HG03521 (cell line): Measurements from ENCODE around the gene TRIP11.
"Not testable (repeated sequence)": the region's sequence is repeated elsewhere in the genome, so short reads cannot be mapped to it uniquely, and the experiment has no call there.

Experiments used
- ATAC-seq: cut with Tn5 transposase; IDR thresholded peaks from one replicate; pipeline ENCODE4 v1.9.1; 2021; ENCODE audit warnings: mild to moderate bottlenecking, moderate library complexity; ENCODE audit not compliant: unreplicated experiment

TRIP11 gene

GRCh38 chr14:92039719-92040430 is at the start of gene TRIP11:
Gene TRIP11, minus strand, starts transcription at chr14:92040059. Its CDS starts 374 bp downstream, at chr14:92039685.
- ATAC-seq = peak; percentile 95

DNA sequence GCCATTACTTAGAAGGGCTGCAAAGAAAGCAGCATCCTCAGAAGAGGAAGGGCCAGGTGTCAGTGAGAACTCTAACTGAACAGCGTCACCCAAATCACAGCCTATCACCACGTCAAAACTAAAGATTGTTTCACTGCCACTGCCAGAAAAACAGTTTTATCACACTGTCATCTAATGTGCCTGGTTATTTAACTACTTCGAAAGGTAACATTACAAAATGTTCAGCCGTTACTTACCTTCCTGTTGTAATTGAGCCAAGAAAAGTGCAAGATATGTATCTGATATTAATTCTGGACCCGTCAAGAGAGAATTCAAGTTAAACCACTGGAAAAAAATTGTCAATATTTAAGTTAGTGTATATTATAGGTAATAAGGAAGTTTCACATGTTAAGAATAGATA is 48.6 kb upstream of the TRIP11 start:
- no peak for ATAC-seq

DNA sequence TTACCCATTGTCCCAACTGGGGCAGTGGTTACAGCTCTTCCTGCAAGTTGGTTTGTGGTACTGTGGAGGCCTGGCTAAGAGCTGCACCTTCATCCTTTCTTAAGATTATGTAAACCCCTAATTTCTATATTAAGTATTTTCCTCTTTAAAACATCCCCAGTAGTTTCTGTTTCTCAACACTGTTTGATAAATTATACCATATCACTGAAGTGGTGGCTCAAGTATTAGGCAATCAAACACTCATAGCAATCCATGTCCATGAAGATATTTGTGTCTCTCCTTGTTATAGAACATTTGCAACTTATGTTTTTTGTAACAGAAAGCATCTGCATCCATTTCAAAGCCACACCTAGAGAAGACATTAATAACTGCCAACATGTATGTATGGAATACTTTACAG is 34.7 kb upstream of the TRIP11 start:
- ATAC-seq = no peak

DNA sequence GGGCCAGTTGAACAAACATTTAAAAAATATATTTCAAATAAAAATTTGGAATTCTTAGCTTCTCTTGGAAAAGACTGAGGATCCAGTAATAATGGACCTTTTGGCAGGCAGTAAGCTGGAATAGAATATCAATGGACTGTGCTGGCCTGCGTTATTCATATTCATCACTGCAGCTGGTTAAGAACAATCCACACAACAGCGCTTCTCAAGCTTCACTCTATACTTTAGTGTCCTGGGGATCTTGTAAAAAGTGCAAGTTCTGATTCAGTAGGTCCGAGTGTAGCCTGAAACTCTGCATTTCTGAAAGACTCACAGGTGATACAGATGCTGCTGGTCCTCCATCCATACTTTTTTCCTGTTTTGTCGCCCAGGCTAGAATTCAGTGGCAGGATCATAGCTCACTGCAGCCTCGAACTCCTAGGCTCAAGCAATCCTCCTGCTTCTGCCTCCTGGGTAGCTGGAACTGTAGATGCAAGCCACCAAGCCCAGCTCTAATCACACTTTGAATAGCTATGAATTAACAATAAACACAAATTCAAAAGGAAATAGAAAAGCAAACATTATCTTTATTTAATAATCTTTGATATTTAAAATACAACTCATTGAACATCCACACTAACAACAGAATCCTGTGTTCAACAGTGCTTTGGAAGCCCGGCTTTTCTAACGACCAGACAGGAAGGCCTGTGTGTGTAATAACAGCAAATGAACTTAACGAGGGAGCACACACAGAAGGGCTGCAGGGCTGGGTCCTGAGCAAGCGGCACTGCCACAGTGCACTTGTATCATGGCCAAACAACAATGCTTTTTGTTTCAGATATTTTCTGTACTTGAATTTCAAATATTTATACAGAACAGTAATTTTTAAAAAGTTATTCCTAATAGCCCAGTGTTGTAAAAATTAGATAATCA is 18.4 kb upstream of the TRIP11 start:
- ATAC-seq = no peak

DNA sequence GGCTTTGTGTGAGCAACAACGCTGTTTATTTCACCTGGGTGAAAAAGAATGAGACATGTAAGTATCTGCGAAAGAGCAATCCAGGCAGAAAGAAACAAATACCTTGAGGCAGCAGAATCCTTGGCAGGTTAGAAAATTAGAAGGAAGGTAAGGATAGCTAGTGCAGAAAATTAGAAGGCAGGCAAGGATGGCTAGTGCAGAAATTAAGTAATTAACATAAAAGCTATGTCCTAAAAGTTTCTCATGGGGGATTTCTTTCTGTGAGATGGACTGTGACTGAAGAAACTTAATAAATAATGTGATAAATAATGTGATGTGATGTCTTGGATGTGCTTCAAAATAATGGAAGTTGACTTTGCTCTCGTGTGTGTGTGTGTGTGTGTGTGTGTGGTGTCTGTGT is 9.9 kb upstream of the TRIP11 start:
- ATAC-seq = no peak

DNA sequence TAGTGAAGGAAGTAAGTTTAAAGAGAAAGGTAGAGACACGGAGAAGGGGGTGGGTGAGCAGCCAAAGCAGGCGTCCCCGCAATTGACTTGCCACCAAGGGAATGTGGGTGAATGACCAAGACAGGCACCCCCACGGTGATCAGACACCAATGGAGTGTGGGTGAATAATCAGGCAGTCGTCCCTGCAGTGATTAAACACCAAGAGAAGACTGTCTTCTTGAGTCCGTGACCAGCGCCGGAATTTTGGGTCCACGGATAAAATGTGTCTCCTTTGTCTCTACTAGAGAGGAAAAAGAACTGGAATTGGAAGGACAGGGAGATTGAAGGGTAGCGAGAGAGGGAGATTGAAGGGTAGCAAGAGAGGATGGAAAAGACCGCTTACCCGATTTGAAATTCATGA is 9.4 kb upstream of the TRIP11 start:
- not testable (repeated sequence) for ATAC-seq

- ATAC-seq = not testable (repeated sequence)
Measured at GRCh38 chr14:92045904-92046303, 6.0 kb upstream of the TRIP11 start.

- ATAC-seq = not testable (repeated sequence)
Measured at GRCh38 chr14:92041766-92042165, 1.9 kb upstream of the TRIP11 start.

DNA sequence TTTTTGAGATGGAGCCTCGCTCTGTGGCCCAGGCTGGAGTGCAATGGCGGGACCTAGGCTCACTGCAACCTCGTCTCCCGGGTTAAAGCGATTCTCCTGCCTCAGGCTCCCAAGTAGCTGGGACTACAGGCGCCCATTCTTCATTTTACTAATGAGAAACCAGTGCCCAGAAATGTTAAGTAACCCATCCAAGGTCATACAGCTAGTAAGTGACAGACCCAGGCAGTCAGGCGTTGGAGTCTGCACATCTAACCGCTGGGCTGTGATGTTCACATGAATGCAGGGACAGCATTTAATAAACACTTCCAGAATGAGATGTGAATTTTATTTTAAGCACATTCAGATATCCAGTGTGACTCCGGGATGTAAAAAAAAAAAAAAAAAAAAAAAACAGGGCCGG is 1.3 kb upstream of the TRIP11 start:
- no peak for ATAC-seq

- ATAC-seq = no peak
Measured at GRCh38 chr14:92040431-92041051, 682 bp upstream of the TRIP11 start.

DNA sequence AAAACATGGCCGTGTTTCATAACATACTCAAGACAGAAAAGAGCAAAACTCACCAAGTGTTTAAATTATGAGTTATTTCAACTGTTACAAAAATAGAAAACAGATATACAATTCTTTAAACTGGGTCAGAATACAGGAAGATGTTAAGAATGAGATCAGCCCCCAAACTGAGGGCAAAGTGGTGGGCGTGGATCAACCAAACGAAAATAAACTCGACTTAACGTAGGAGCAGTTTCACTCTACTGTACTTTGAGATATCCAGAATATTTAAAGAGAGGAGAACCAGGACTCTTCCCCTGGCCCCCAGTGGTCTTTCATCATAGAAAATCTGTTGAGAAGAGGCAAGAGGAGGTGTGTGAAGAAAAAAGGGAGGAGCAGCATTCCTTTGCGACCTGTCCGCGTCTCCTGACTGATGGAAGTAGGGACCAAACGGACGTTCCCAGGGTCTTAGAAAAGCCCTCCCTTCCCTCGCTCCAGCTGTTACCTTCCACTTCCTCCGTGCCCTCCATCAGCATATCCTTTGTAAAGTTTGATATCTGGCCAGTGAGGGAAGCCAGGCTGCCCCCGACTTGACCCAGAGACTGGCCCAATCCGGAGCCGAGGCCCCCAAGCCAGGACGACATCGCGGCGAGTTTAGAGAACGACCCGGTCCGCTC is 668 bp downstream of the TRIP11 start:
- ATAC-seq = peak; percentile 18

GRCh38 chr14:92037989-92038388 is 1.9 kb downstream of the TRIP11 start:
- ATAC-seq = no peak

GRCh38 chr14:92035890-92036289 is 4.0 kb downstream of the TRIP11 start:
- ATAC-seq = no peak

DNA sequence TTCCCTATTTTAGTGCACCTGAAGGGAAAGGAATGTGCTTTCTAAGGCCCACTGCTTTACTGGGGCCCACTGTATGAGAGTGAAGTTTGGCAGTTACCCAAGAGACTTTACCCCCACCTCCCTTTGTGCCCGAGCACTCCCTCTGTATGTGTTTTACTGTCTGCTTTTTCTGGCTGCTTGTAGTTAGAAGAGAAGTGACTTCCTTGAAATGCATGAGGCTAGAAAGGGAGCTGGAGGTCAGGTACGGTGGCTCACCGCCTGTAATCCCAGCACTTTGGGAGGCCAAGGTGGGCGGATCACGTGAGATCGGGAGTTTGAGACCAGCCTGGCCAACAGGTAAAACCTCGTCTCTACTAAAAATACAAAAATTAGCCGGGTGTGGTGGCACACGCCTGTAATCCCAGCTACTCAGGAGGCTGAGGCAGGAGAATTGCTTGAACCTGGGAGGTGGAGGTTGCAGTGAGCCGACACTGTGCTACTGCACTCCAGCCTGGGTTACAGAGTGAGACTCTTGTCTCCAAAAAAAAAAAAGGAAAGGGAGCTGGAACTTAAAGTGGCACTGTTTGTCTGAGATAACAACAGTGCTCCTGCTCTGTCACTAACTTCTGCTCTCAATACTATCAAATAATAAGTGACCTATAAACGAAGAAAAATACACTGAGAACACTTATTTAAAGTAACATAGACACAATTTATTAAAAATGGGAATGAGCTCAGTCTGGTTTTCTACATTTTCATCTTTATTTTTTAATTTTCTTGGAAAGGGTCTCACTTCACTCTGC is 5.8 kb downstream of the TRIP11 start:
- ATAC-seq = no peak

GRCh38 chr14:92033433-92033832 is 6.4 kb downstream of the TRIP11 start:
- no peak for ATAC-seq

- ATAC-seq = no peak
Measured at GRCh38 chr14:92026548-92027190, 13.2 kb downstream of the TRIP11 start.

DNA sequence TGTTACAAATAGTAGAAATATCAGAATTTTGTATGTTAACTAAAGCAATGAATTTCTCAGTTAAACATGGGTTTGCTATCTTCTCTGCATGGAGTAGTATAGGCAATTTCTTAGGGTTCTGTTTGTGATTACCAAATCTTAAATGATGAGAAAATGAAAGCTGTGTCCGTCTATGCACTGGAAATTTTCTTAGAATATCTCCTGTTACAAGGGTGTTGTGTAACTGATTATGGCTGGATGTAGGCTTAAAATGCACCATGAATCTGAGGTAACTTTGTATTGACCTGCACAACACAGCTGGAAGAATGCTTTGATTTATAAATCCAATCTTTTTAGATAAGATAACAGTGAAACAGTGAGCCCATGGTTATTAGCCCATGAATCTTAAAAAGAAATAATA is 17.8 kb downstream of the TRIP11 start:
- ATAC-seq = no peak

GRCh38 chr14:92021523-92021922 is 18.3 kb downstream of the TRIP11 start:
- no peak for ATAC-seq

DNA sequence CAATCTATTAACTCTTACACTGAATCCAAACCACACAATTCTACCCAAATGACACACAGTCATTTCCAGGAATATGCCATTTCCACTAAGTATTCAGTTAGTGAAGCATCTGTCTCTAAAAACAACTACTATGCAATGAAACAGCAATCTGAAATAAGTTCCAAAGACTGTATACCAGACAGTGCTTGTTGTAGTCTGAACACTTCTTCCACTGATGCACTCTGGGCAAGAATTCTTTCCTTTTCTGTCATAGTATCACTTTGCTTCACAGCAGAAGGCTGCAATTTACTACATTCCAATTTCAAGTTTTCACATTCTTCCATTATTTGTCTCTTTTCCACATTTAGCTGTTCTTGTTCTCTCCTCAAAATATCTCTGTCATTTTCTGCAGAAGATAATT is 25.8 kb downstream of the TRIP11 start:
- ATAC-seq = no peak
